Measurements from ENCODE around the gene HMGCL.
"Not testable (repeated sequence)": the region's sequence is repeated elsewhere in the genome, so short reads cannot be mapped to it uniquely, and the experiment has no call there.

DNA sequence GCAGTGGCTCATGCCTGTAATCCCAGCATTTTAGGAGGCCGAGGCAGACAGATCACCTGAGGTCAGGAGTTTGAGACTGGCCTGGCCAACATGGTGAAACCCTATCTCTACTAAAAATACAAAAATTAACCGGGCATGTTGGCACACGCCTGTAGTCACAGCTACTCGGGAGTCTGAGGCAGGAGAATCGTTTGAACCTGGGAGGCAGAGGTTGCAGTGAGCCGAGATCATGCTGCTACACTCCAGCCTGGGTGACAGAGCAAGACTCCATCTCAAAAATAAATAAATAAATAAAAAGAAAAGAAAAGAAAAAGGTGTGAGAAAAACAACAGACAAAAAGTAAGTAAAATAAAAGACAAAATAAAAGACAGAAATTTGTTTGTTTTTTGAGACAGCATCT lies 8.9 kb upstream of the HMGCL start:
- not testable (repeated sequence) for TF ChIP-seq CTCF (conservative IDR thresholded peaks at IDR 0.05); ZFX (IDR thresholded peaks at IDR 0.05)
